A673 (cell line): ENCODE results near the gene KRT4.

ENCODE experiments used
- EZH2 ChIP-seq: fragments of 200-600 bp; sonication (generic); IDR thresholded peaks from 2 replicates; pipeline ENCODE4 v1.6.1; 2017; ENCODE audit warnings: borderline replicate concordance, low read depth, mild to moderate bottlenecking, mixed read lengths, antibody characterized with exemption, low read length; ENCODE audit not compliant: poor library complexity, severe bottlenecking
- TF ChIP-seq, protein P1 (sequence below): fragments of 300-800, 200-600 bp; sonication (generic); conservative IDR thresholded peaks from 2 replicates; pipeline ENCODE4 v1.5.1; 2017; ENCODE audit warnings: low read depth, mild to moderate bottlenecking, antibody characterized with exemption, low read length, moderate library complexity, mixed read lengths

DNA sequence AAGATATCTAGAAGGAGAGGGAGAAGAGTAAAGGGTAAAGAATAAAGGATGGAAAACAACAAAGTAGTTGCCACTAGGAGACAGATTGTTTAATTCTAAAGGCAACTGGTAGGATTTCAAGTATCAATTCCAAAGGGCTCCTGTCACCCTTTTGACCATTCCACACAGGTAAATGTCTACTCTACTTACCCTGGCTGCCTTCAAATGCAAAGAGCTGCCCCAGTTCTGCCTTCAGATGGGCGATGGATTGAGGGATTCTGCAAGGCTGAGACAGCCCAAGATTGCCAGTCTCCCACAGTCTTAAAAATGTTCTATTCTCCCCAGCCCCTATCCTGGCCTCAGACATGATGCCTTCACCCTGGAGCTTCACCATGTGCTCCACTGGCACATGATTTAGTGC lies 48.2 kb downstream of the KRT4 start:
- TF ChIP-seq, protein P1, sequence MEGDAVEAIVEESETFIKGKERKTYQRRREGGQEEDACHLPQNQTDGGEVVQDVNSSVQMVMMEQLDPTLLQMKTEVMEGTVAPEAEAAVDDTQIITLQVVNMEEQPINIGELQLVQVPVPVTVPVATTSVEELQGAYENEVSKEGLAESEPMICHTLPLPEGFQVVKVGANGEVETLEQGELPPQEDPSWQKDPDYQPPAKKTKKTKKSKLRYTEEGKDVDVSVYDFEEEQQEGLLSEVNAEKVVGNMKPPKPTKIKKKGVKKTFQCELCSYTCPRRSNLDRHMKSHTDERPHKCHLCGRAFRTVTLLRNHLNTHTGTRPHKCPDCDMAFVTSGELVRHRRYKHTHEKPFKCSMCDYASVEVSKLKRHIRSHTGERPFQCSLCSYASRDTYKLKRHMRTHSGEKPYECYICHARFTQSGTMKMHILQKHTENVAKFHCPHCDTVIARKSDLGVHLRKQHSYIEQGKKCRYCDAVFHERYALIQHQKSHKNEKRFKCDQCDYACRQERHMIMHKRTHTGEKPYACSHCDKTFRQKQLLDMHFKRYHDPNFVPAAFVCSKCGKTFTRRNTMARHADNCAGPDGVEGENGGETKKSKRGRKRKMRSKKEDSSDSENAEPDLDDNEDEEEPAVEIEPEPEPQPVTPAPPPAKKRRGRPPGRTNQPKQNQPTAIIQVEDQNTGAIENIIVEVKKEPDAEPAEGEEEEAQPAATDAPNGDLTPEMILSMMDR, result no peak
- no peak for TF ChIP-seq EZH2
